Anterior cingulate cortex (tissue), 58 donors: ENCODE results near the gene ERVH48-1.
A peak's percentile ranks its signal among the peaks of the same experiment; 100 is the strongest.
"Not testable (repeated sequence)": the region's sequence is repeated elsewhere in the genome, so short reads cannot be mapped to it uniquely, and the experiment has no call there.

Source experiments
- DNase-seq, 58 donors: peaks; one replicate each; lab custom pipeline; 2025; lab: John Stamatoyannopoulos, UW

Gene ERVH48-1

DNA sequence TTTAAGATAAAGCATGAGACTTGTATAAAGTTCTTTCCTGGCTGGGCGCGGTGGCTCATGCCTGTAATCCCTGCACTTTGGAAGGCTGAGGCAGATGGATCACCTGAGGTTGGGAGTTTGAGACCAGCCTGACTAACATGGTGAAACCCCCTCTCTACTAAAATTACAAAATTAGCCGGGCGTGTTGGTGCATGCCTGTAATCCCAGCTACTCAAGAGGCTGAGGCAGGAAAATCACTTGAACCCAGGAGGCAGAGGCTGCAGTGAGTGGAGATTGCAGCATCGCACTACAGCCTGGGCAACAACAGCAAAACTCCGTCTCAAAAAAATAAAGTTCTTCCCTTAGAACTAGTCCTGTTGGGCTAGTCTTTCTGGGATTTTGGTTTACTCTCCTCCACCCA lies 13.5 kb downstream of the ERVH48-1 start:
- not testable (repeated sequence) for DNase-seq

- not testable (repeated sequence) for DNase-seq
Observed at GRCh38 chr21:42908484-42908883, 16.9 kb downstream of the ERVH48-1 start.

DNA sequence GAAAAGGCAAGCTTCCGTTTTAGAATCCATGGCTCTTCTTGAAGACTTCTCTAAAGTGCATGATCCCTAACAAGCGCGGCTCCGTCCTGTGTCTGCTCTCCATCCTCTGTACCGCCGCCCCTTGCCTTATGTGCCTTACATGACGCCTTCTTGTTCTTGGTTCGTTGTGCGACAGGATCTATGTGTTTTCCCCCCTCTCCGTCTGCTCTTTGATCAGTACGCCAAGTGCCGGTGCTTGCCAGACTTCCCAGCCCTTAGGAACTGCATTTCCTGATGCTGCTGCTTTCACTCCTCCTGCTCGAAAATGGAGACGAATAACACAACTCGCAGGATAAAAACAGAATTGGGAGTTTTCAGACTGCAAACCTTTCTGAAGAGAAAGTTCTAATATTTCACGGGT lies 19.2 kb downstream of the ERVH48-1 start:
- peak in 3 of 58 donors; percentile 5 to 13 (median 10) for DNase-seq

- DNase-seq = no peak
Observed at GRCh38 chr21:42905195-42905594, 20.2 kb downstream of the ERVH48-1 start.

DNA sequence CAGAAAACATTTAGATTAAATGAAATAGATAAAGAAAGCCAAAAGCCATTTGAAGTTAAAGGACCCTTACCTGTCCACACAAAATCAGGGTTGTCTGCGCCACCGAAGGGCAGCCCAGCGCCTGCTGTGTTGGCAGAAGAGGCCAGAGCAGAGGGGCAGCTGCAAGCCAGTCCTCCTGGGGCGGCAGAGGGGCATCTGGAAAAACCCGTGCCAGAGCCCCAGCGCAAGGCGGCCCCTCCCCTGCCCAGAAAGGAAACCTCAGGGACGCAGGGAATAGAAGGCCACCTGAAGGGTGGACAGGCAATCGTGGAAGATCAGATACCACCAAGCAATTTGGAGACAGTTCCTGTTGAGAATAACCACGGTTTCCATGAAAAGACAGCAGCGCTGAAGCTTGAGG lies 21.6 kb downstream of the ERVH48-1 start:
- no peak for DNase-seq

DNA sequence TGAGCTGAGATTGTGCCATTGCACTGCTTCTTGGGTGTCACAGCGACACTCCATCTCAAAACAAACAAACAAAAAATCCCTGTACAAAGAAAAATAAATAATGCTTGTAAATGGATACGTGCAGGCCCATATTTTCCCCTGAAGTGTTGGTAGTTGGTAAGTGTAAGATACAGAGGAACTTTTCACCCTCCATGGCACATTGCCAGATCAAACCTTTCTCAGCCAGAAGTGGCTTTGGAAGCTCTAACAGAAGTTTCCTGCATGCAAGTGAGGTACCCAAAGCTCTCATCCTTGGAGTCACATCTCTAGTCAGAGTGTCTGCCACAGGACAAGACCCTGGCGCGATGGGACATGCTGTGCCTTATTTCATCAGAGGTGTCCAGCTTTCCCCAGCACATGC lies 25.0 kb downstream of the ERVH48-1 start:
- no peak for DNase-seq

DNA sequence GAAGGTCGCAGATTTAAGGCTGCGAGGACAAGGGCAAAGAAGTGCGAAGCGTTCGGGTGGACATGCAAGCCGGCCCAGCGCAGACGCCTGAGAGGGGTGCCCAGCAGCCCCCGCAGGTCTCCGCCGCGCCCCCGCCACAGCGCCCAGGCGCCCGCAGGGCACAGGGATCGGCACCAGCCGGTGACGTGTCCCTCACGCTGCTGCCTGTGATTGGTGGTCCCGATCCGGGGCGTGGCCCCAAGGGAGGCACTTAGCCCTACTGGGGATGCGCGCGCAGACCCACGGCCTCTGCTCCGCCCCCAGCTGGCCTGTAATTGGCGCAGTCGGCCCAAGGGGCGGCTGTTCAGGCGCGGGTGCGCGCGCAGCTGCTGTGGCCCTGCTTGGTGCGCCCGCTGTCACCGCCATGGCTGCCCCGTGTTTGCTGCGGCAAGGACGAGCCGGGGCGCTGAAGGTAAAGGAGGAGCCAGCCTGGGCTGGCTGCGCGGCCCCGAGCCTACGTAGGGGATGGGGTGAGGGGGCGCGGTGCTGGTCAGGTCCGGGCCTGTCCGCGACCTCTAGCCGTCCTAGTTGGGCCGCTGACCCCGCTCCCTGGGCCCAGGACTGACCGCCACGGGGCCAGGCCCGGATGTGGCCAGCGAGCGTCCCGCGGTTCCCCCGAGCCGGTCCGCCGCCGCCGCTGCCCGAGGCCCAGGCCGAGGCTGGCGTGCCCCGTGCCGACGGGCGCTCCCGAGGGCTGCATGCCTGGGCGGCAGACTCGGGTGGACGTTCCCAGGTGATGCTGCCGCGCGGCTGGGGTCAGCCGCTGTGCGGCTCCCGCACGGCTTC lies 32.3 kb downstream of the ERVH48-1 start, which contains the start of gene NDUFV3:
NDUFV3 (plus strand) TSS at position 379 of the 825 bp plus-strand sequence; CDS start at position 404, 25 bp downstream.
- DNase-seq = peak; percentile 91 to 100 (median 99)

DNA sequence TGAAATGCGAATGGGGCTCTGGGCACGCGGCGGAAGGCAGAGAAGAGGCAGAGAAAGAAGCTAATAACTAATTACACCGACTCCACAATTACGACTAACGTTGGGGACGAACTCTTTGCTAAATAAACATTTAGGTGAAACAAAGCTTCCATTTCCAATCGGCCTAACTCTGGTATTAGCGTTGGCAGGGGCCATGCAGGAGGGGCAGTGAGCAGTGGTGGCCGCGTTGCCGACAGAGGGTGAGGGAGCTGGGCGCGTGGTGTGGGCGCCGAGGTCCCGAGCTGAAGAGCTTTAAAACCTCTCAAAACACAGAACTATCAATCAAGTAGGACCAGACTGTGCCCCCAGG lies 32.9 kb downstream of the ERVH48-1 start:
- peak in 4 of 58 donors; percentile 18 to 42 (median 35) for DNase-seq

DNA sequence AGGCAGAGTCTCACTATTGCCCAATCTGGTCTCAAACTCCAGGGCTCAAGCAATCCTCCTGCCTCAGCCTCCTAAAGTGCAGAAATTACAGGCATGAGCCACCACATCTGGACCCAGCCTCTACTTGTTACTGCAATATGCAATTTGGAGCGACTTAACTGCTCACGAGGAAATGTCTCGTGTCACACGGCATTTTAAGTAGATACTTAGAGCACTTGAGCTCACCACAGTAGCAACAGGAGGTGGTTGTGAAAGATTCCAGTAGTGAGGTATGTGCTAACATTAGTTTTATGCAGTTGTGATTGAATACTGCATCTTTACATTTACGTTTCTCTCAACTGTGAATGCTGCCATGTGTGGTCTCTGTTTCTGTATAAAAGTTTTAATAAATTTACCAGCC lies 38.1 kb downstream of the ERVH48-1 start:
- no peak for DNase-seq

GRCh38 chr21:42883921-42884320 lies 41.5 kb downstream of the ERVH48-1 start:
- DNase-seq = no peak

DNA sequence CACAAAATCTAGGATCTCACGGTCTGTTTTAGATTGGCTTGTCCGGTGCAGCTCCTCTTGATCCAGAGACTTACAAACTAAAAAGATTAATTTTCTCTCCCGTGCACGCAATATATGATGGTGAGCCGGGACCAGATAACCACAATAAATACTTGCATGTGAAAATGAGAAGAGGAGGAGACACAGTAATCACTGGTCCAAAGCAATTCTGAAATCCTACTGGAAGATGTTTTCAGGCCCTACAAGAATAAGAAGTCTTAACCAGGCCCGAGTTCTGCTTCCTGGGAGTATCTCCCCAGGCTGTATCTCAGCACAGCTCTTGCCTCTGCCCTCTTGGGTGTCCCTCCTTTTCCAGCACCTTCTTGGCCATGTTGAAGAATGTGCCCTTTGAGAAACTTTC lies 45.1 kb downstream of the ERVH48-1 start:
- DNase-seq = no peak

DNA sequence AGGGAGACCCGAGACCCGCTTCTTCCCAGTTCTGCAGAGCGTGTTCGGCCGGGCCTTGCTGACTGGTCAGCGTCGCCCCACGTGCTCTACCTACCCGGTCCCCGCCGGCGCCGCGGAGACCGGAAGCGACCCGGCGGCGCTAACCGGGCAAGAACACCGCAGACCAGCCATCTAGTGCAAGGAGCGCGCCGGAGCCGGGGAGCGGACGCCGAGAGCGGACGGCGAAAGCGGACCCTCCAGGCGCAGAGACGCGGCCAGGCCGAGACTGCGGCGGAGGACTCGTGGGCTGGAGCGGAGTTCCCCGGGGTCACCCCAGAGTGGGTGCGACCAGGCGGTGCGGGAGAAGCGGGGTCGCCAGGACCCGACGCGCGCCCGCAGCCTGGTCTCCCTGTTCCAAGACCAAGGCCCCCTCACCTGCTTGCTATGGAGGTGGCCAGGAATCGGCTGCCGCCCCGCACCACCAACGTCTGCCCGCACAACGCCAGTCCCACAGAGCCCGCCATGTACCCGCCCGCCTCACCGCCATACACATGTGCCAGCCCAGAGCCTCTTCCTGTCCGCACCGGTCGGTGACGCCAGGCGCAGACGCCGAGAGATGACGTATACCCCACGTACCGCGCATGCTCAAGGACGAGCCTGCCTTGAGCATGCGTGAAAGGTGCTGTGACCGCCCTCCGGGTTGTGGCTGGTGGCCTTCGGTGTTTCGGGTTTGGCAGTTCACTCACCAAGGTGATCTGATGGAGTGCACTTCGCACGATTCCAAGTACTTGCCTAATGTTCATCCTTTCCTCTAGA lies 46.2 kb downstream of the ERVH48-1 start, which contains the start of gene WDR4:
WDR4 (minus strand) TSS at position 547 of the 795 bp plus-strand sequence; CDS start at position 503, 44 bp downstream.
- peak; percentile 54 to 97 (median 92) for DNase-seq

- no peak for DNase-seq
Observed at GRCh38 chr21:42878678-42878992, 46.8 kb downstream of the ERVH48-1 start.

GRCh38 chr21:42875811-42876210 lies 49.6 kb downstream of the ERVH48-1 start:
- DNase-seq = not testable (repeated sequence)

DNA sequence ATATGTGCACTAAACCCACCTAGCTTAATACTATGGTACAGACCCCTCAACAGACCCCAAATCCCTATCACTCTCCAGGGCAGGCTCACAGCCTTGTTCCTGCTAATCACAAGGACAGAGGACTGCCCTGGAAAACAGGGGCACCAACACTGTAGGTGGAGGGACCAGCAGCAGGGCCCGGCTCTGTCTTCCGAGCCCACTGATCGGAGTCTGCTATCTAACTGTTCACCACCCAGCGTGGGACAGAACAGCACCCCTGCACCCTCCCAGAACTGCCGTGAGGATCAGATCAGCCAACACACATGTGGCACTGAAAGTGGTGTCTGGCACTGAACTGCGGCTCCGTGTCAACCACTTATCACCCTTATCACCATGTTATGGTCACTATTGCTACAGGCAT lies 52.3 kb downstream of the ERVH48-1 start:
- DNase-seq = no peak

DNA sequence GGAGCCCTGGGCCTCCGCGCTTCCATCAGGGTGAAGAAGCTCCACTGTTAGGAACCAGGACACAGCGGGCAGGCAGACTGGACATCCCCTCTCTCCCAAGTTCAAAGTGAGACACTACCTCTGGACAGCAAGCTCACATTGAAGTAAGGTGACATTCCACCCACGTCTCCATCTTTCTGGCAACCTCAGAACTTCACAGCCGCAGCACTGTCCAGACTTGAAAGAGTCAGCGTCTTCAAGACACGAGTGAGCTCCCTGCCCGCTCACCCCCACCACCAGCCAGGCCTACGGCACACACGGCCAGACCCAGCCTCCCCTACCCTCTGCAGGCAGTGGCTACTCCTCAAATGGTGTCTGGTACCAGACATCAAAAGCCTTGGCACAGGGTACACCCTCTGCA lies 57.2 kb downstream of the ERVH48-1 start:
- DNase-seq = no peak
